Measurements from ENCODE around the gene ARL15.

DNA sequence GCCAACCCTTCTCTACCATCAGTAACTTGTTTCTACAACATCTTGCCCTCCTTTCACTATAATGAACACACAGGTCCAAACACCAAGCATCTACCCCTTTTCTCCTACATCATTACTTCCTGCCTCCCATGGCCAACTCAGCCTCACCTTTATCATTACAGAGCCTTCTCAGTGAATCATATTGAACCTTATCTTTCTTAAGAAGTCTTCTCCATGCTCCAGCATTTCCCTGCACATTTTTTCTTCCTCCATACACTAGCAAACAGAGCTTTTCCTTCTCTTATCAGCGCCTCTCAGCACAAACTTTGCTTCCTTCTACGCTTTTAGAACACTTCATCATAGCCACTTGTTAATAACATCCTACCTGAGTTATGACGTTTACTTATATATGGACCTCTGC, 148.2 kb downstream of the ARL15 start:
- TF ChIP-seq, protein P1, sequence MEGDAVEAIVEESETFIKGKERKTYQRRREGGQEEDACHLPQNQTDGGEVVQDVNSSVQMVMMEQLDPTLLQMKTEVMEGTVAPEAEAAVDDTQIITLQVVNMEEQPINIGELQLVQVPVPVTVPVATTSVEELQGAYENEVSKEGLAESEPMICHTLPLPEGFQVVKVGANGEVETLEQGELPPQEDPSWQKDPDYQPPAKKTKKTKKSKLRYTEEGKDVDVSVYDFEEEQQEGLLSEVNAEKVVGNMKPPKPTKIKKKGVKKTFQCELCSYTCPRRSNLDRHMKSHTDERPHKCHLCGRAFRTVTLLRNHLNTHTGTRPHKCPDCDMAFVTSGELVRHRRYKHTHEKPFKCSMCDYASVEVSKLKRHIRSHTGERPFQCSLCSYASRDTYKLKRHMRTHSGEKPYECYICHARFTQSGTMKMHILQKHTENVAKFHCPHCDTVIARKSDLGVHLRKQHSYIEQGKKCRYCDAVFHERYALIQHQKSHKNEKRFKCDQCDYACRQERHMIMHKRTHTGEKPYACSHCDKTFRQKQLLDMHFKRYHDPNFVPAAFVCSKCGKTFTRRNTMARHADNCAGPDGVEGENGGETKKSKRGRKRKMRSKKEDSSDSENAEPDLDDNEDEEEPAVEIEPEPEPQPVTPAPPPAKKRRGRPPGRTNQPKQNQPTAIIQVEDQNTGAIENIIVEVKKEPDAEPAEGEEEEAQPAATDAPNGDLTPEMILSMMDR (IDR thresholded peaks at IDR 0.05), result no peak
- TF ChIP-seq POLR2AphosphoS5 (IDR thresholded peaks at IDR 0.05), result no peak
- TF ChIP-seq POLR2A (IDR thresholded peaks at IDR 0.05), result no peak
- TF ChIP-seq EP300 (IDR thresholded peaks at IDR 0.05), result no peak
